ENCODE results near the gene SETD1A. TPM values are rescaled to one million over a fixed set of nuclear protein-coding genes. Genes with fewer than 3 reads are reported as not detected.

Gene SETD1A
- total and polyA plus RNA-seq, 9 of the 15 experiments (the other 6 are each of a cell fraction or from before 2014, with no cell fraction given) = 0.08 to 36.0 (median 4.2) TPM

GRCh38 chr16:30992931-30993816 is 35.6 kb downstream of the SETD1A start (continued):
- TF ChIP-seq, protein P1, sequence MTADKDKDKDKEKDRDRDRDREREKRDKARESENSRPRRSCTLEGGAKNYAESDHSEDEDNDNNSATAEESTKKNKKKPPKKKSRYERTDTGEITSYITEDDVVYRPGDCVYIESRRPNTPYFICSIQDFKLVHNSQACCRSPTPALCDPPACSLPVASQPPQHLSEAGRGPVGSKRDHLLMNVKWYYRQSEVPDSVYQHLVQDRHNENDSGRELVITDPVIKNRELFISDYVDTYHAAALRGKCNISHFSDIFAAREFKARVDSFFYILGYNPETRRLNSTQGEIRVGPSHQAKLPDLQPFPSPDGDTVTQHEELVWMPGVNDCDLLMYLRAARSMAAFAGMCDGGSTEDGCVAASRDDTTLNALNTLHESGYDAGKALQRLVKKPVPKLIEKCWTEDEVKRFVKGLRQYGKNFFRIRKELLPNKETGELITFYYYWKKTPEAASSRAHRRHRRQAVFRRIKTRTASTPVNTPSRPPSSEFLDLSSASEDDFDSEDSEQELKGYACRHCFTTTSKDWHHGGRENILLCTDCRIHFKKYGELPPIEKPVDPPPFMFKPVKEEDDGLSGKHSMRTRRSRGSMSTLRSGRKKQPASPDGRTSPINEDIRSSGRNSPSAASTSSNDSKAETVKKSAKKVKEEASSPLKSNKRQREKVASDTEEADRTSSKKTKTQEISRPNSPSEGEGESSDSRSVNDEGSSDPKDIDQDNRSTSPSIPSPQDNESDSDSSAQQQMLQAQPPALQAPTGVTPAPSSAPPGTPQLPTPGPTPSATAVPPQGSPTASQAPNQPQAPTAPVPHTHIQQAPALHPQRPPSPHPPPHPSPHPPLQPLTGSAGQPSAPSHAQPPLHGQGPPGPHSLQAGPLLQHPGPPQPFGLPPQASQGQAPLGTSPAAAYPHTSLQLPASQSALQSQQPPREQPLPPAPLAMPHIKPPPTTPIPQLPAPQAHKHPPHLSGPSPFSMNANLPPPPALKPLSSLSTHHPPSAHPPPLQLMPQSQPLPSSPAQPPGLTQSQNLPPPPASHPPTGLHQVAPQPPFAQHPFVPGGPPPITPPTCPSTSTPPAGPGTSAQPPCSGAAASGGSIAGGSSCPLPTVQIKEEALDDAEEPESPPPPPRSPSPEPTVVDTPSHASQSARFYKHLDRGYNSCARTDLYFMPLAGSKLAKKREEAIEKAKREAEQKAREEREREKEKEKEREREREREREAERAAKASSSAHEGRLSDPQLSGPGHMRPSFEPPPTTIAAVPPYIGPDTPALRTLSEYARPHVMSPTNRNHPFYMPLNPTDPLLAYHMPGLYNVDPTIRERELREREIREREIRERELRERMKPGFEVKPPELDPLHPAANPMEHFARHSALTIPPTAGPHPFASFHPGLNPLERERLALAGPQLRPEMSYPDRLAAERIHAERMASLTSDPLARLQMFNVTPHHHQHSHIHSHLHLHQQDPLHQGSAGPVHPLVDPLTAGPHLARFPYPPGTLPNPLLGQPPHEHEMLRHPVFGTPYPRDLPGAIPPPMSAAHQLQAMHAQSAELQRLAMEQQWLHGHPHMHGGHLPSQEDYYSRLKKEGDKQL (CRISPR knock-in tag; IDR thresholded peaks at IDR 0.05; ENCODE audit: borderline replicate concordance) = no peak
- TF ChIP-seq PREB (CRISPR knock-in tag; IDR thresholded peaks at IDR 0.05) = no peak
- TF ChIP-seq TEAD2 (tag; IDR thresholded peaks at IDR 0.05) = no peak
- peak; percentile 43 for TF ChIP-seq POLR2G (IDR thresholded peaks at IDR 0.05; ENCODE audit: low read depth, low read length)
- TF ChIP-seq FOS (IDR thresholded peaks at IDR 0.05; ENCODE audit: extremely low read depth, insufficient read length) = no peak
- no peak for TF ChIP-seq RBM25 (IDR thresholded peaks at IDR 0.05; ENCODE audit: low read depth, low read length, severe bottlenecking)
- TF ChIP-seq ZNF766 (CRISPR knock-in tag; conservative IDR thresholded peaks at IDR 0.05) = peak; percentile 17; the same call in 1 of the 2 replicates
- TF ChIP-seq FOXK2 (conservative IDR thresholded peaks at IDR 0.05 in 1 of 2, IDR thresholded peaks at IDR 0.05 in 1 of 2; ENCODE audit: low read depth in 2 of 2) = peak in 1 of 2 experiments; percentile 55; a peak in 1 of 4 replicates
- TF ChIP-seq, protein P2, sequence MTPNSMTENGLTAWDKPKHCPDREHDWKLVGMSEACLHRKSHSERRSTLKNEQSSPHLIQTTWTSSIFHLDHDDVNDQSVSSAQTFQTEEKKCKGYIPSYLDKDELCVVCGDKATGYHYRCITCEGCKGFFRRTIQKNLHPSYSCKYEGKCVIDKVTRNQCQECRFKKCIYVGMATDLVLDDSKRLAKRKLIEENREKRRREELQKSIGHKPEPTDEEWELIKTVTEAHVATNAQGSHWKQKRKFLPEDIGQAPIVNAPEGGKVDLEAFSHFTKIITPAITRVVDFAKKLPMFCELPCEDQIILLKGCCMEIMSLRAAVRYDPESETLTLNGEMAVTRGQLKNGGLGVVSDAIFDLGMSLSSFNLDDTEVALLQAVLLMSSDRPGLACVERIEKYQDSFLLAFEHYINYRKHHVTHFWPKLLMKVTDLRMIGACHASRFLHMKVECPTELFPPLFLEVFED (CRISPR knock-in tag; conservative IDR thresholded peaks at IDR 0.05) = no peak
- TF ChIP-seq ETS2 (tag; IDR thresholded peaks at IDR 0.05; ENCODE audit: borderline replicate concordance, poor library complexity, severe bottlenecking) = no peak
- TF ChIP-seq HEY1 (CRISPR knock-in tag; IDR thresholded peaks at IDR 0.05; ENCODE audit: borderline replicate concordance) = no peak
- TF ChIP-seq ZBTB12 (CRISPR knock-in tag; IDR thresholded peaks at IDR 0.05) = no peak
- no peak for TF ChIP-seq ZNF644 (tag; IDR thresholded peaks at IDR 0.05; ENCODE audit: low read depth)
- TF ChIP-seq YBX1 (IDR thresholded peaks at IDR 0.05) = no peak
- no peak for TF ChIP-seq CC2D1A (IDR thresholded peaks at IDR 0.05)
- TF ChIP-seq ZNF146 (CRISPR knock-in tag; IDR thresholded peaks at IDR 0.05; ENCODE audit: unreplicated experiment) = no peak
